GM13977 (cell line): ENCODE measurements around the gene SHANK3.

ENCODE experiments used
- DNase-seq: peaks from one replicate; pipeline ENCODE4 v3.0.0; 2012; ENCODE audit warnings: low spot score
- in situ Hi-C: fragments of 300-500 bp; cut with MboI; formaldehyde crosslinking; loops from one replicate; pipeline ENCODE4 v1.12.0; 2022; ENCODE audit warnings: low sequenced_read_pairs, low pct_unique_long_range_greater_than_20kb, mixed read lengths, inconsistent platforms; ENCODE audit not compliant: unreplicated experiment
- TF ChIP-seq, protein P1 (sequence below): IDR thresholded peaks from 2 replicates; pipeline ENCODE4 v1.5.1; 2012; ENCODE audit warnings: mild to moderate bottlenecking, control low read depth; ENCODE audit not compliant: insufficient read depth; ENCODE audit errors: extremely low read depth, missing control alignments

SHANK3 gene

GRCh38 chr22:50718352-50718709 is 45.7 kb downstream of the SHANK3 start:
- in situ Hi-C loops: no loop called here
- TF ChIP-seq, protein P1, sequence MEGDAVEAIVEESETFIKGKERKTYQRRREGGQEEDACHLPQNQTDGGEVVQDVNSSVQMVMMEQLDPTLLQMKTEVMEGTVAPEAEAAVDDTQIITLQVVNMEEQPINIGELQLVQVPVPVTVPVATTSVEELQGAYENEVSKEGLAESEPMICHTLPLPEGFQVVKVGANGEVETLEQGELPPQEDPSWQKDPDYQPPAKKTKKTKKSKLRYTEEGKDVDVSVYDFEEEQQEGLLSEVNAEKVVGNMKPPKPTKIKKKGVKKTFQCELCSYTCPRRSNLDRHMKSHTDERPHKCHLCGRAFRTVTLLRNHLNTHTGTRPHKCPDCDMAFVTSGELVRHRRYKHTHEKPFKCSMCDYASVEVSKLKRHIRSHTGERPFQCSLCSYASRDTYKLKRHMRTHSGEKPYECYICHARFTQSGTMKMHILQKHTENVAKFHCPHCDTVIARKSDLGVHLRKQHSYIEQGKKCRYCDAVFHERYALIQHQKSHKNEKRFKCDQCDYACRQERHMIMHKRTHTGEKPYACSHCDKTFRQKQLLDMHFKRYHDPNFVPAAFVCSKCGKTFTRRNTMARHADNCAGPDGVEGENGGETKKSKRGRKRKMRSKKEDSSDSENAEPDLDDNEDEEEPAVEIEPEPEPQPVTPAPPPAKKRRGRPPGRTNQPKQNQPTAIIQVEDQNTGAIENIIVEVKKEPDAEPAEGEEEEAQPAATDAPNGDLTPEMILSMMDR: no peak

GRCh38 chr22:50719814-50720300 is 47.2 kb downstream of the SHANK3 start:
- in situ Hi-C loops: no loop called here
- DNase-seq: no peak
- TF ChIP-seq, protein P1: no peak

More at GRCh38 chr22:50718352-50718709, 45.7 kb downstream of the SHANK3 start:
- DNase-seq: no peak

DNA sequence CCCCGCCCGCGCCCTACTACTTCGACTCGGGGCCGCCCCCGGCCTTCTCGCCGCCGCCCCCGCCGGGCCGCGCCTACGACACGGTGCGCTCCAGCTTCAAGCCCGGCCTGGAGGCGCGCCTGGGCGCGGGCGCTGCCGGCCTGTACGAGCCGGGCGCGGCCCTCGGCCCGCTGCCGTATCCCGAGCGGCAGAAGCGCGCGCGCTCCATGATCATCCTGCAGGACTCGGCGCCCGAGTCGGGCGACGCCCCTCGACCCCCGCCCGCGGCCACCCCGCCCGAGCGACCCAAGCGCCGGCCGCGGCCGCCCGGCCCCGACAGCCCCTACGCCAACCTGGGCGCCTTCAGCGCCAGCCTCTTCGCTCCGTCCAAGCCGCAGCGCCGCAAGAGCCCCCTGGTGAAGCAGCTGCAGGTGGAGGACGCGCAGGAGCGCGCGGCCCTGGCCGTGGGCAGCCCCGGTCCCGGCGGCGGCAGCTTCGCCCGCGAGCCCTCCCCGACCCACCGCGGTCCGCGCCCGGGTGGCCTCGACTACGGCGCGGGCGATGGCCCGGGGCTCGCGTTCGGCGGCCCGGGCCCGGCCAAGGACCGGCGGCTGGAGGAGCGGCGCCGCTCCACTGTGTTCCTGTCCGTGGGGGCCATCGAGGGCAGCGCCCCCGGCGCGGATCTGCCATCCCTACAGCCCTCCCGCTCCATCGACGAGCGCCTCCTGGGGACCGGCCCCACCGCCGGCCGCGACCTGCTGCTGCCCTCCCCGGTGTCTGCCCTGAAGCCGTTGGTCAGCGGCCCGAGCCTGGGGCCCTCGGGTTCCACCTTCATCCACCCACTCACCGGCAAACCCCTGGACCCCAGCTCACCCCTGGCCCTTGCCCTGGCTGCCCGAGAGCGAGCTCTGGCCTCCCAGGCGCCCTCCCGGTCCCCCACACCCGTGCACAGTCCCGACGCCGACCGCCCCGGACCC is 48.0 kb downstream of the SHANK3 start:
- TF ChIP-seq, protein P1: no peak
- DNase-seq: no peak
- in situ Hi-C loops: no loop called here

GRCh38 chr22:50721257-50721844 is 48.7 kb downstream of the SHANK3 start:
- in situ Hi-C loops: no loop called here
- DNase-seq: no peak
- TF ChIP-seq, protein P1: no peak

- no peak for DNase-seq
- TF ChIP-seq, protein P1: no peak
- in situ Hi-C loops: no loop called here
Measured at GRCh38 chr22:50722048-50722701, 49.6 kb downstream of the SHANK3 start.
